ENCODE results near the gene LMAN2L.

- TF ChIP-seq POLR2A (IDR thresholded peaks at IDR 0.05): no peak
- TF ChIP-seq, protein P1, sequence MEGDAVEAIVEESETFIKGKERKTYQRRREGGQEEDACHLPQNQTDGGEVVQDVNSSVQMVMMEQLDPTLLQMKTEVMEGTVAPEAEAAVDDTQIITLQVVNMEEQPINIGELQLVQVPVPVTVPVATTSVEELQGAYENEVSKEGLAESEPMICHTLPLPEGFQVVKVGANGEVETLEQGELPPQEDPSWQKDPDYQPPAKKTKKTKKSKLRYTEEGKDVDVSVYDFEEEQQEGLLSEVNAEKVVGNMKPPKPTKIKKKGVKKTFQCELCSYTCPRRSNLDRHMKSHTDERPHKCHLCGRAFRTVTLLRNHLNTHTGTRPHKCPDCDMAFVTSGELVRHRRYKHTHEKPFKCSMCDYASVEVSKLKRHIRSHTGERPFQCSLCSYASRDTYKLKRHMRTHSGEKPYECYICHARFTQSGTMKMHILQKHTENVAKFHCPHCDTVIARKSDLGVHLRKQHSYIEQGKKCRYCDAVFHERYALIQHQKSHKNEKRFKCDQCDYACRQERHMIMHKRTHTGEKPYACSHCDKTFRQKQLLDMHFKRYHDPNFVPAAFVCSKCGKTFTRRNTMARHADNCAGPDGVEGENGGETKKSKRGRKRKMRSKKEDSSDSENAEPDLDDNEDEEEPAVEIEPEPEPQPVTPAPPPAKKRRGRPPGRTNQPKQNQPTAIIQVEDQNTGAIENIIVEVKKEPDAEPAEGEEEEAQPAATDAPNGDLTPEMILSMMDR (IDR thresholded peaks at IDR 0.05): no peak
Measured at GRCh38 chr2:96768083-96768561, 28.3 kb upstream of the LMAN2L start.
